Hepatocyte (in vitro differentiated cells): ENCODE results near the gene SLC8B1.

Experiments used
- EZH2 ChIP-seq: fragments of 200-600 bp; sonication (generic); IDR thresholded peaks from 2 replicates; pipeline ENCODE4 v1.6.1; 2016; ENCODE audit warnings: antibody characterized with exemption, mild to moderate bottlenecking, borderline replicate concordance
- EZH2phosphoT487 ChIP-seq: fragments of 200-600 bp; sonication (generic); IDR thresholded peaks from one replicate; pipeline ENCODE4 v1.6.1; 2018; ENCODE audit warnings: antibody characterized with exemption, mild to moderate bottlenecking, low read depth, moderate library complexity; ENCODE audit not compliant: unreplicated experiment, severe bottlenecking
- TF ChIP-seq, protein P1 (sequence below): fragments of 200-600 bp; sonication (generic); IDR thresholded peaks from 2 replicates; pipeline ENCODE4 v1.5.1; 2016; ENCODE audit warnings: antibody characterized with exemption, mild to moderate bottlenecking; ENCODE audit not compliant: poor library complexity

DNA sequence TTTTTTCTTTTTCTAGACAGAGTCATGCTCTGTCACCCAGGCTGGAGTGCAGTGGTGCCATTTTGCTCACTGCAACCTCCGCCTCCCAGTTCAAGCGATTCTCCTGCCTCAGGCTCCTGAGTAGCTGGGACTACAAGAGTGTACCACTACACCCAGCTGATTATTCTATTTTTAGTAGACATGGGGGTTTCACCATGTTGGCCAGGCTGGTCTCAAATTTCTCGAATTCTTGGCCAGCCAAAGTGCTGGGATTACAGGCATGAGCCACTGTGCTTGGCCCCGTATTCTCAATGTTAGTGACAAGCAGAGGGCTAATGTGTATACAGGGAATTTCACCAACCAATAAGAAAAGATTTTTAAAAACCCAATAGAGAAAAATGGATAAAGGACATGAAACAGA lies 31.9 kb upstream of the SLC8B1 start:
- TF ChIP-seq, protein P1, sequence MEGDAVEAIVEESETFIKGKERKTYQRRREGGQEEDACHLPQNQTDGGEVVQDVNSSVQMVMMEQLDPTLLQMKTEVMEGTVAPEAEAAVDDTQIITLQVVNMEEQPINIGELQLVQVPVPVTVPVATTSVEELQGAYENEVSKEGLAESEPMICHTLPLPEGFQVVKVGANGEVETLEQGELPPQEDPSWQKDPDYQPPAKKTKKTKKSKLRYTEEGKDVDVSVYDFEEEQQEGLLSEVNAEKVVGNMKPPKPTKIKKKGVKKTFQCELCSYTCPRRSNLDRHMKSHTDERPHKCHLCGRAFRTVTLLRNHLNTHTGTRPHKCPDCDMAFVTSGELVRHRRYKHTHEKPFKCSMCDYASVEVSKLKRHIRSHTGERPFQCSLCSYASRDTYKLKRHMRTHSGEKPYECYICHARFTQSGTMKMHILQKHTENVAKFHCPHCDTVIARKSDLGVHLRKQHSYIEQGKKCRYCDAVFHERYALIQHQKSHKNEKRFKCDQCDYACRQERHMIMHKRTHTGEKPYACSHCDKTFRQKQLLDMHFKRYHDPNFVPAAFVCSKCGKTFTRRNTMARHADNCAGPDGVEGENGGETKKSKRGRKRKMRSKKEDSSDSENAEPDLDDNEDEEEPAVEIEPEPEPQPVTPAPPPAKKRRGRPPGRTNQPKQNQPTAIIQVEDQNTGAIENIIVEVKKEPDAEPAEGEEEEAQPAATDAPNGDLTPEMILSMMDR: no peak
- TF ChIP-seq EZH2phosphoT487 (no peak), EZH2 (no peak)
